OCI-M2 (cell line): Measurements from ENCODE around the gene AGBL5.

ENCODE experiments used
- DNase-seq: peaks from one replicate; lab custom pipeline; 2025; ENCODE audit not compliant: unreplicated experiment; lab: John Stamatoyannopoulos, UW

Gene AGBL5, protein sequence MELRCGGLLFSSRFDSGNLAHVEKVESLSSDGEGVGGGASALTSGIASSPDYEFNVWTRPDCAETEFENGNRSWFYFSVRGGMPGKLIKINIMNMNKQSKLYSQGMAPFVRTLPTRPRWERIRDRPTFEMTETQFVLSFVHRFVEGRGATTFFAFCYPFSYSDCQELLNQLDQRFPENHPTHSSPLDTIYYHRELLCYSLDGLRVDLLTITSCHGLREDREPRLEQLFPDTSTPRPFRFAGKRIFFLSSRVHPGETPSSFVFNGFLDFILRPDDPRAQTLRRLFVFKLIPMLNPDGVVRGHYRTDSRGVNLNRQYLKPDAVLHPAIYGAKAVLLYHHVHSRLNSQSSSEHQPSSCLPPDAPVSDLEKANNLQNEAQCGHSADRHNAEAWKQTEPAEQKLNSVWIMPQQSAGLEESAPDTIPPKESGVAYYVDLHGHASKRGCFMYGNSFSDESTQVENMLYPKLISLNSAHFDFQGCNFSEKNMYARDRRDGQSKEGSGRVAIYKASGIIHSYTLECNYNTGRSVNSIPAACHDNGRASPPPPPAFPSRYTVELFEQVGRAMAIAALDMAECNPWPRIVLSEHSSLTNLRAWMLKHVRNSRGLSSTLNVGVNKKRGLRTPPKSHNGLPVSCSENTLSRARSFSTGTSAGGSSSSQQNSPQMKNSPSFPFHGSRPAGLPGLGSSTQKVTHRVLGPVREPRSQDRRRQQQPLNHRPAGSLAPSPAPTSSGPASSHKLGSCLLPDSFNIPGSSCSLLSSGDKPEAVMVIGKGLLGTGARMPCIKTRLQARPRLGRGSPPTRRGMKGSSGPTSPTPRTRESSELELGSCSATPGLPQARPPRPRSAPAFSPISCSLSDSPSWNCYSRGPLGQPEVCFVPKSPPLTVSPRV

GRCh38 chr2:27050996-27051901 lies at the start of gene AGBL5:
Gene AGBL5 (plus strand): TSS chr2:27051668. CDS start chr2:27052959, 1,291 bp downstream.
- DNase-seq, result peak; percentile 95

DNA sequence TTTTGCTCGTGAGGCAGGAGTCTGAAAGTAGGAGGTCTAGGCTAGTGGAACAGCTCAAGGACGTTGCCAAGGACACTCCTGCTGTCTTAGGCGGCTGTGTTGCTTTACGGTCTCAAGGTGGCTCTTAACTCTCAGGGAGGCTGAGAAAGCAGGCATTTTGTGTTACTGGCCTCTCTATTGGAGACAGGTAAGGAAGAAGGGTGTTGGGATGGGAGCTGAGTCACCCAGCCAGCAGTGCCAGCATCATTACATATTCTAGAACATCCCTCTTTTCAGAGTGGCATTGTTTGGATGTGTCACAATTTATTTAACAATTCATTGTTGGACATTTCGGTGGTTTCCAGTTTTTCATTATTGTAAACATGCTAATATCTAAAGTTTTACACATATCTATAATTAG lies 49.5 kb upstream of the AGBL5 start:
- no peak for DNase-seq

DNA sequence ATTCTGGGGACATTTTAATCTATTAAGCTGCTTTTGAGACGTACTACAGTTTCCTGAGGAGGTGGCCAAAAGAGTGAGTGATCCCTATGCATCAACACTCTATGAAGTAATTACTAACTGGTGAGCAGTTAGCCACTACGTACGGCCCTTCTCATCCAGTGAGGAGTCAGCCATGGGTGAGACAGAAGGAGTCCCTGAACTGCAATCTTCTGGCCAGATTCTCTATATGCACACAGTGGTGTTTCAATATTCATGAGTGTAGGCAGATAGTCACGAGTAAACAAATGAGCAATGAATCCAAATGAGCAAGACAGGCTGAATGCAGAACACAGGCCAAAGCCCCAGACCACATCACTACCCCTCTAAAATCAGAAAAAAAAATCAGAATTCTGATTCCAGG lies 48.5 kb upstream of the AGBL5 start:
- no peak for DNase-seq

DNA sequence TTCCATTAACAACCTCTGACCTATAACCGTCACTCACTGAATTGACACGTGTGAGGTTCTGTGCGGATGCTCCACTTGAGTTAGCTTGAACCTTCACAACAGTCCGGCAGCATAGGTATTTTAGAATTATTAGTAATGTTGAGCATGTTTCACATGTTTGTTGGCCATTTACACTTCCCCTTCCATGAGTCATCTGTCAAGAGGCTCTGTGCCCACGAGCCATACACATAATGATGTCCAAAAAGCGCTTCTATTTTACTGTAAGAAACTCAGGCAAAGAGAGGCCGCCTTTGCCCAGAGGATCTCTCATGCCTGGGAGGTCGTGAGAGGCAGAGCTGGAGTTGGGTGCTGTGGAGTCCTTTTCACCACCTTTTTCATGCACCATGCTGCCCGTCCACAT lies 47.6 kb upstream of the AGBL5 start:
- DNase-seq, result no peak

DNA sequence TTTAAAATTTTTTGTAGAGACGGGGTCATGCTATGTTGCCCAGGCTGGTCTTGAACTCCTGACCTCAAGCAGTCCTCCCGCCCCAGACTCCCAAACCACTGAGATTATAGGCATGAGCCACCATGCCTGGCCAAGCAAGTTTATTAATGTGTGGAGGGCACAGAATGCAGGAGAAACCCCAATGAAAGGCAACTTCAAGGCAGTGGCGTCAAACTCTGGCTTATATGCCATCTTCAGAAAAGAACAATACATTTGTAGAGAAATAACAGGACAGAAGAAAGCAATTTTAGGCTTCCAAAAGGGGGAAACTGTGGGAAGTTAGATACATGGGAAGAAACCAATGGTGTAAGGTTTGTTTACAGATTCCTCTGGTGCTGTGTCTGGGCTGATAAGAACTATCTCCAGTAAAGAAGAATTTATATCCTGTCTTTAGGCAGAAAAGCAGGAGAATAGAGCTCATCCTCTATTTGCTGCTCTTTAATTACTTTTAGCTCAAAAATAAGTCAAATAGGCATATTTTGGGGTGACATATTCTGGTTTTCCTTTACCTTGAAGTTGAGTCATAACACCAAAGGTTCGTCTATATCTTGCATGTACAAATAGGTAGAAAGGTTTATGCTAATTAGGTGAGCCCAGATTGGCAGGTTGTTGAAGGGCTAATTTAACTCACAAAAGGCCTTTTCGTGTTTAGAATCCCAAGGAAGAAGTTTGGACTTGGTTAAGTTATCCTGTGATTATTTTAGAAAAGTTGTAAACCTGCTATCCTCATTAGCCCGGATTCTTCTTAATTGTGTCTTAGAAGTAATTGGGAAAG lies 44.7 kb upstream of the AGBL5 start:
- DNase-seq, result no peak

GRCh38 chr2:27007416-27008374 lies 43.8 kb upstream of the AGBL5 start:
- peak; percentile 38 for DNase-seq

GRCh38 chr2:27008678-27009077 lies 42.8 kb upstream of the AGBL5 start:
- DNase-seq, result no peak

GRCh38 chr2:27009083-27009482 lies 42.4 kb upstream of the AGBL5 start:
- DNase-seq, result no peak

- no peak for DNase-seq
These were observed 41.8 kb upstream of the AGBL5 start for GRCh38 chr2:27009716-27010115.

GRCh38 chr2:27010139-27010538 lies 41.3 kb upstream of the AGBL5 start:
- DNase-seq, result no peak

DNA sequence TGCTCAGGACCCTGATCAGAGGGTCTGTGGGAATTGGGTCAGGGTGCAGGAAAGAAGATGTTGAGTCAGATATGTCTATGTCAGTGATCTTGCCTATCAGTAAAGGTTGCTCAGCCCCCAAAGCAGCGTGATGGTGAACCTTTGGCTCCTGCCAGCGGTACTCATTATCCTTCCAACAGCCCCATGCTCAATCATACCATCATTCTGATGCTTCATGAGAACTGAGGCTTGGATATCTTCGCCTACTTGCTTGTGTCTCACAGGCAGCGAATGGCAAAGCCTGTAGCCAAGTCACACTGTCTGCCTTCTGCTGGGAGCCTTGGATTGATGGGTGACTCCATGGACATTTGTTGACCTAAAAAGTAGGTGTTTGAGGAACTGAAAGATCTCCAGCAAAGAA lies 37.7 kb upstream of the AGBL5 start:
- no peak for DNase-seq

DNA sequence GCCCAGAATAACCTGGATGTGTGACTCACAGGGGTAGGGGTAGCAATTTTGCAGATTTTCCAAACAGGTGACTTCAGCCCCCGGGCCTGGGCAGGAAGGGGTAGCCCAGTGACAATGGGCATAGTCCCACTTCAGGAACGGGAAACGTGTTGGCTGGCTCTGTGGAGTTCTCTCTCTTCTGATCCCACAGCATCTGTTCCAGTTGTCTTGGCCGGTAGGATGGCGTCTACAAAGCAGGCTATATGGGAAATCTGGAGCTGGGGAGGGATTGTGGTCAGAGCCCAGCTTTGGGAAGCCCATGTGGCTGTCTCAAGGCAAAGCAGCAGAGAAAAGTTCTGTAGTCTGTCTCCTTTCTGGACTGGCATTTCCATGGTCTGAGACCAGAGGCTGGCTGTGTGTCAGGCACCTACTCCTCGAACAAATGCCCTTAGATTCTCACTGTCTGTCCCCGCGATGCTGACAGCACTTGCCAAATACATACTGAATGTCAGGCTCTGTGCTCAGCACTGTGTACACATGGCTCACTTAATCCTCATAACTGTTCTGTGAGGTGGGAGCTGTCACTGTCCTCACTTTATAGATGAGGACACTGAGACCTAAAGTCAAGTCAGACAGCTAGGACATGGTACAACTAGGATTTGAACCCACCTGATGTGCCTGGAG lies 36.6 kb upstream of the AGBL5 start:
- no peak for DNase-seq

GRCh38 chr2:27016801-27017325 lies 34.6 kb upstream of the AGBL5 start:
- DNase-seq, result peak; percentile 28

GRCh38 chr2:27018142-27018541 lies 33.3 kb upstream of the AGBL5 start:
- DNase-seq, result no peak

DNA sequence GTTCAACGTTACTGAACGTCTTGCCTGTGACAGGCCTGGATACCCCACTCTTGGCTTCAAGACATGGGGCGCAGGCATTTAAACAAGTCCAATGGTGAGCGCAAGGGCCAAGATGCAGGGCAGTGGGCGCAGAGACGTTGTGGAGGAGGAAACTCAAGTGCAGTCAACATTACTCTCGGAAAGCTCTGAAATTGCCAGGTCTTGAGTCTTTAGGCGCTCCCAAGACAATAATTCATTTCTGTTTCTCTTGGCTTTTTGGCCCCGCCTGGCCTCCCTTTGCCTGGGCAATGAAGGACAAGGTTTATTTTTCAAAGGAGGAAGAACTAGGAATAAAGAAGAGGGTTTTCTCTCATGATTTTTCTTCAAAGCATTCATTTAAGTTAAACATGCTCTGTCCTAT lies 32.0 kb upstream of the AGBL5 start:
- no peak for DNase-seq

- peak; percentile 29 for DNase-seq
These were observed 31.3 kb upstream of the AGBL5 start for GRCh38 chr2:27019931-27020855.
